Occipital lobe (tissue), 2 donors: ENCODE measurements around the gene FLNB. TPM values are rescaled to one million over a fixed set of nuclear protein-coding genes. Genes with fewer than 3 reads are reported as not detected.

Experiments used
- DNase-seq: peaks from one replicate; lab custom pipeline; 2025; lab: John Stamatoyannopoulos, UW
- total RNA-seq: library from RNA; depleted of rRNA; stranded (reverse); fragments of >200 nt; gene quantifications from one replicate; pipeline ENCODE4 v1.2.3, GENCODE V29; 2014

Gene FLNB
- total RNA-seq, 1 donor from 2014 or later = 27.6 TPM

GRCh38 chr3:58135712-58136543 lies 127.7 kb downstream of the FLNB start:
- no peak for DNase-seq

DNA sequence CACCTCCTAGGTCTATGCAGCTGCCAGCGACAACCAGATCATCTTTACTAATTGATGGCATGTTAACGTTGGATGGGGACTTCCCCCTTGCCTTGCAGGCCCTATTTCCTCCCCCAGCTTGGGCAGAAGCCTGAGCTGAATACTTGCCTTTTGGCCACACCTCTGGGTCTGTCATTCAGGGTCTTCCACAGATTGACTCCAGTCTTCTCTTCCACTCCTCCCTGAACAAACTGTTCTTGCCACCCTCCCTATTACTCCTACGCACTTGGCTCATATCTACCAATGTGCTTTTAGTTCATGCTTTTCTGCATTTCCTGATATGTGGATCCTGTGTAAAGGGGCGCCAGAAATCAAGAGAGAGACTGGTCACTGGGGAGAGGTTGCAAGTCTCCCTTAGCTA lies 129.1 kb downstream of the FLNB start:
- DNase-seq = no peak

DNA sequence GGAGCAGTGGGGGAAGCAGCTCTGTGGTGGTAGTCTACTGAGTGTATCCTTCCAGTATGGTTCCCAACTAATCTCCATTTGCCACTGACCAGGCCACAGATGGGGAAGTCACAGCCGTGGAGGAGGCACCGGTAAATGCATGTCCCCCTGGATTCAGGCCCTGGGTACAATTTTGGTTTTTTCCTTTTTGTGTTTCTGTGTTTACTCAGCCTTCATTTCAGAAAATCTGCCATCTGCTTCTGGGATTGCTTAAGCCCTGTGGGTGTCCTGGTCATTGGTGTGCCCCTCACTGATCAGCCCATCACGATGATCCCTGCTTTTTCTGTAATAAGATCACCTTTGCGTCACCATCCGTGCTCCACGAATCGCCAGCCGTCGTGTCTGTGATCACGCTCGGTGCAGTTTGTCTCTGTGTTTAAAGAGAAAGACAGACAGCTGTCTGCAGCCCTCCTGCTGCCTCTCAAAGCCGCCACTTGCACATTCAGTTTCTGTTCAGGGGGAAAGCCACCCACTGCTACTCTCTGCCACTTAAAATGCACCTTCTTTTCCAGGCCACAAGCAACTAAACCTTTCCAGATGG lies 133.6 kb downstream of the FLNB start:
- DNase-seq = no peak

DNA sequence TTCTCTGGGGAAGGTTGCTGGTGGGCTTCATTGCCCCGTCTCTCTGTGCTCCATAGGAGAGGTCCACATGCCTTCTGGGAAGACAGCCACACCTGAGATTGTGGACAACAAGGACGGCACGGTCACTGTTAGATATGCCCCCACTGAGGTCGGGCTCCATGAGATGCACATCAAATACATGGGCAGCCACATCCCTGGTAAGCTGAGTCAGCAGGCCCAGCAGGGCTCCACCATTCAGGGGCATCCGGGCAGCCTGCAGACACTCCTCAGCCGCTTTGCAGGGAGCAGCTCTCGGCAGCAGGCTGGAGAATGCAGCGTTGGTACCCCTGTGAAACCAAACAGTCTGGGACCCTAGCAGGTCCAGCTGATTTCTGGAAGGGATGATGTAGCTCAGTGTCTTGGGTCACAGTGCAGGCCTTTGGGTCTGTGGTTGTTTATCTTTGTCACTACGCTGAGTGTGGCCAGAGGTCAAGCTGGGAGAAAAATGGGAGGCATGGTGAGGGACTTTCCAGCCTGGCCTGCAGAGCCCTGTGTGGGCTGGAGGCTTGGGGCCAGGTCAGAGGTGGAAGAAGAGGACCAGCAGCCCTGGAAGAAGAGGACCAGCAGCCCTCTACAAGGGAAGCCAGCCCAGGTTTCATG lies 135.3 kb downstream of the FLNB start:
- DNase-seq = no peak

DNA sequence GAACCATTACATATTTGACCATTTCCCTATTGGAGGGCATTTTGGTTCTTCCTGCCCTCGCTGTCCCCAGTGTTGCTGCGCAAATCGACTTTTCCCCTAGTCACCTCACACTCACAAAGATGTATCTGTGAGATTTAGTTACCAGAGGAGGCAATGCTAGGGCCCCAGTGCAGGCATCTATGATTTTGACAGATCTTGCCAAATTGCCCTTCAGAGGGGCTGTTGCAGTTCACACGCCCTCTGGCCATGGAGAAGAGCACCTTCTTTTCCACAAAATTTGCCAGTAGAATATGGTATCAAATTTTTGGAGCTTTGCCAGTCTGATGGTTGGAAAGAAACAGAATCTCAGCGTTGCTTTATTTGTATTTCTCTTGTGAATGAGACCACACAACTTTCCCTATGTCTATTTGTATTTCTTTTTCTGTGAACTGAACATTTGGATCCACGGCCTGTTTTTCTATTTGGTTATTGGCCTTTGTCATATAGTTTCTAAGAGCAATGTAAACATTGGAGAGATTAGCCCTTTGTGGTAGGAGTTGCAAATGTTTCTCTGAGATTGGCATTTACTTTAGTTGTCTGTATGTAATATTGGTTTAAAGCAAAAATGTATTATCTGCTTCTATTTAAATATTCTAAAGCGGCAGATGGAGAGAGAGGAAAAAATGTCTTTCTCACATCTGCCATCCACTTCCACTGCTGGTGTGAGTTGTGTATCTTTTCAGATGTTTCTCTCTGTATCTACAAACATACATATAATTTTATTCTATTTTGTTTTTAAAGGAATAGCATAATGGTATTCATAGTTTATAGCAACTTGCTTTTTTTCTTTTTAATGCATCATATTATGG lies 136.5 kb downstream of the FLNB start:
- DNase-seq = no peak

- DNase-seq = no peak
These were observed 139.8 kb downstream of the FLNB start for GRCh38 chr3:58148049-58148448.

- DNase-seq = no peak
These were observed 142.0 kb downstream of the FLNB start for GRCh38 chr3:58150130-58150809.

DNA sequence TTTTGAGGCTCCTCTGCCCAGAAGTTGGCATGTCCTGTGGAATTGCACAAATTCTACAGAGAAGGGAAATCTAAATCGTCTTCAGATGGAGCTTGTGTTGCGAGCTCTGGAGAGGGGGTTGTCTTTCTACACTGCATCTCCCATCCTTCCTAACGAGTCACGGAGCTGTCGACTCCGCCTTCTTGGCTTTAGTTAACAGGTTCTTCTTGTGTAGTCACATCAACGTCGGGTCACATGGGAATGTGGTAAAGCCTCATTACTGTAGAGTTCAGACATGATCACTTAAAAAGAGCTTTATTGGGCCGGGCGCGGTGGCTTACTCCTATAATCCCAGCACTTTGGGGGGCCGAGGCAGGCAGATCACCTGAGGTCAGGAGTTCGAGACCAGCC lies 142.6 kb downstream of the FLNB start:
- no peak for DNase-seq

GRCh38 chr3:58151637-58152036 lies 143.4 kb downstream of the FLNB start:
- DNase-seq = peak; percentile 54

GRCh38 chr3:58152225-58153015 lies 144.2 kb downstream of the FLNB start:
- DNase-seq = no peak

DNA sequence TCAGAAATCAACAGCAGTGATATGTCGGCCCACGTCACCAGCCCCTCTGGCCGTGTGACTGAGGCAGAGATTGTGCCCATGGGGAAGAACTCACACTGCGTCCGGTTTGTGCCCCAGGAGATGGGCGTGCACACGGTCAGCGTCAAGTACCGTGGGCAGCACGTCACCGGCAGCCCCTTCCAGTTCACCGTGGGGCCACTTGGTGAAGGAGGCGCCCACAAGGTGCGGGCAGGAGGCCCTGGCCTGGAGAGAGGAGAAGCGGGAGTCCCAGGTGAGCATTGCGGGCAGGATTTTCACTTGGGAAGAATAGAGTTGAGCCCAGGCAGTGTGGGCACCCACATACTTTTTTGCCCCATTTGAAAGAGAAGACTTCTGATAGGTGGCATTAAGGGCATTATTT lies 145.1 kb downstream of the FLNB start:
- no peak for DNase-seq

- no peak for DNase-seq
These were observed 146.6 kb downstream of the FLNB start for GRCh38 chr3:58154626-58155449.

GRCh38 chr3:58155838-58156237 lies 147.6 kb downstream of the FLNB start:
- DNase-seq = no peak

DNA sequence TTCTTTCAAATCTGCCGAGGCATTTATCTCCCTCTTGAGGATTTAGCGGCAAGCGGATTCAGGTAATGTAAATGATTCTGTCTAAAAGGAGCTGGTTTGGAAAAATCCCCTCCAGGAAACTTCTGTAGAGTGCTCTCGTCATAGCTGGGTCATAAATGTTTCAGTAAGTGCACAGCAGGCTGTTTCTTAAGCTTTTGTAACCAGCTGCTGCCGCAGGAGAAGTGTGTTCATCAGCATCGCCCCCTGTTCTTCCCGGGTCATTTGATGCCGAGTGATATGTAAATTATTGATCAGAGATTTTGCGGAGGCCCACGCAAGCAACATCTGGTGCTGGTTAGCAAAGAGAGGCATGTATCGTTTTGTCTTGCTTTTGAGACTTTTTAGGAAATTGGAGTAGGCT lies 149.5 kb downstream of the FLNB start:
- DNase-seq = no peak

DNA sequence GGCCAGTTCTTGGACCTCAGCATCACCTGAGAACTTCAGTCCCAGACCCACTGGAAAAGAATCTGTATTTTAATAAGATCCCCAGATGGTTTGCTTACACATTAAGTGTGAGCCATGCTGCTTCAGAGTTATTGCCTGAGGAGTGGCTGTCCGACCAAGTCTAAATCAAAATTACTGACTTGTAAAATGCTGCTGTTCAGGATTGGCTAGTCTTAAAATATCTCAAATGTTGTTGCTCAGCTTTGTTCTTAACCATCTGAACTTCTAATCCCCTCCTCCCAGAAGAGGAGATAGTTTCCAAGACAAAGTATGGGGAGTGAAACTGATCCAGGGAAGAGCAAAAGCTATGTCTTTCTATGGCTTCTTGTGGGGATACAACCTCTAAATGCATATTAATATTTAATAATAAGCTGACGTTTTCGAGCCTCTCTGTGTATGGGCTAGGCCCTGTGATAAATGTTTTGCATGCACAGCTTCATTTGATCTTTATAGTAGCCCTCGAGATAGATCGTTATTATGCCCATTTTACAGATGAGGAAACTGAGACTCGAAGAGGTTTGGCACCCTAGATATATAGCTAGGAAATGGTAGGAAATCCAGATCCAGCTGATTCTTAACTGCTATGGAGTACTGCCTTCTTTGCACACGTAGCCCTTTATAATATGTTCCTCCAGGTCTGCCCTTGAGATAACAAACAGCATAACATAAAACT lies 150.4 kb downstream of the FLNB start:
- no peak for DNase-seq

GRCh38 chr3:58160399-58160798 lies 152.2 kb downstream of the FLNB start:
- DNase-seq = no peak

DNA sequence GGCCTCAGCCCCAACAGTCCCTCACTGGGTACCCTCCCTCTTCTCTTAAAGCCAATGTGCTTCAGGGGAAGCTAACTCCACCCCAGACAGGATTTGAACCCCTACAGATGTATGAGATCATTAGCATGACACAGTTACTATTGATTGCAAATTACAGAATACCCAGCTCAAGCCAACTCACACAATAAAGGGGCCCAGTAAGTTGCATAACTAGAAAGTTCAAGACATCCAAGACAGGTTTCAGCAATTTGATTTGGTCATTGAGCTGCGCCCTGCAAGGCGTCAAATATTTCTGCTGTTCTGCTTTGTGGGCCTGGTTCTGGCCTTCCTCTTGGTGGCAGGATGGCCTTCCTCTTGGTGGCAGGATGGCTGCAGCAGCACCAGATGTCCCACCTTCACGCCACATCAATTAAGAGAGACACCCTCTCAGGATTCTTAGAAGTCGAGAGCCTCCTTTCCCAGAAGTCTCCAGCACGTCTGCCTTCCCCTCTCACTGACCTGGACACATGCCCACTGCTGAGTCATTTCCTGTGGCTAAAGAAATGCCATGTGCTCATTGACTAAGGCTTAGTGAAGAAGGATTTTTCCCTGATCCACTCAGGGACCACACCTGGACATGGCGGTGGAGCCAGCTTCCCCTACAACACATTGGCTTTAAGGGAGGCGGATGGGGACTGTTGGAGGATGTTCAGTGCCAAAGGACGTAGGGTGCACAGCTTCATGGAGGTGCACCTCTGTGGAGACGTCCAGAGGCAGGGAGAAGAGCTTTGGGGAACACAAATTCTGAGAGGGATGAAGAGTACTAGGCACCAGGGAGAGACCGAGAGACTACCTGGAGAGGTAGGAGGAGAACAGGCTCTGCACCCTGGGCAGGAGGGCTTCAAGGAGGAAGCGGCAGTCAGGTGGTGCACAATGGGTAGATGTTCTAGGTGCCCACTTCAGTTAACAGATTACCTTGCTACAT lies 153.5 kb downstream of the FLNB start:
- DNase-seq = no peak

DNA sequence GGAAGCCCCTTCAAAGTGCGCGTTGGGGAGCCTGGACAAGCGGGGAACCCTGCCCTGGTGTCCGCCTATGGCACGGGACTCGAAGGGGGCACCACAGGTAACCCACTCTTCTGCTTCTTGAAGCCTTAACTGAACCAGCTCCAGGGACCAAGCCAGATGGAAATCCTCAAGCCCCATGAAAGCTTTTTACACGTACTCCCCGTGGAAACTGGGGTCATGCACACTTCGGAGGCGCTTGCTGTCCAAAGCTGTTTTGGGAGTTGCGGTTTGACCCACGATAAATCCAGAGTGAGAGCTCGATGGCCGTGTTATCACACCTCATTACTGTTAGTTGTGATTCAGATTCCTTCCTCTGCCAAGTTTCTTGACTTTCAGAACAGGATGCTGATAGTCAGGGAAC lies 155.0 kb downstream of the FLNB start:
- DNase-seq = no peak
